GM13976 (cell line): Measurements from ENCODE around the gene TMEM198.

ENCODE experiments used
- DNase-seq: peaks from one replicate; pipeline ENCODE4 v3.0.0; 2012; ENCODE audit warnings: low spot score
- CTCF ChIP-seq: IDR thresholded peaks from 2 replicates; pipeline ENCODE4 v1.5.1; 2012; ENCODE audit warnings: borderline replicate concordance, mild to moderate bottlenecking; ENCODE audit not compliant: insufficient read depth; ENCODE audit errors: extremely low read depth, missing control alignments, control extremely low read depth
- in situ Hi-C: fragments of 300-500 bp; cut with MboI; formaldehyde crosslinking; loops from one replicate; pipeline ENCODE4 v1.12.0; 2022; ENCODE audit warnings: low sequenced_read_pairs, mixed read lengths, inconsistent platforms; ENCODE audit not compliant: unreplicated experiment

Gene TMEM198

GRCh38 chr2:219595256-219595655, 51.4 kb downstream of the TMEM198 start:
- in situ Hi-C loops, result no loop called here
- DNase-seq, result no peak
- TF ChIP-seq CTCF, result no peak

- DNase-seq, result no peak
- in situ Hi-C loops, result no loop called here
- TF ChIP-seq CTCF, result no peak
These were observed 53.2 kb downstream of the TMEM198 start for GRCh38 chr2:219596954-219597551.

DNA sequence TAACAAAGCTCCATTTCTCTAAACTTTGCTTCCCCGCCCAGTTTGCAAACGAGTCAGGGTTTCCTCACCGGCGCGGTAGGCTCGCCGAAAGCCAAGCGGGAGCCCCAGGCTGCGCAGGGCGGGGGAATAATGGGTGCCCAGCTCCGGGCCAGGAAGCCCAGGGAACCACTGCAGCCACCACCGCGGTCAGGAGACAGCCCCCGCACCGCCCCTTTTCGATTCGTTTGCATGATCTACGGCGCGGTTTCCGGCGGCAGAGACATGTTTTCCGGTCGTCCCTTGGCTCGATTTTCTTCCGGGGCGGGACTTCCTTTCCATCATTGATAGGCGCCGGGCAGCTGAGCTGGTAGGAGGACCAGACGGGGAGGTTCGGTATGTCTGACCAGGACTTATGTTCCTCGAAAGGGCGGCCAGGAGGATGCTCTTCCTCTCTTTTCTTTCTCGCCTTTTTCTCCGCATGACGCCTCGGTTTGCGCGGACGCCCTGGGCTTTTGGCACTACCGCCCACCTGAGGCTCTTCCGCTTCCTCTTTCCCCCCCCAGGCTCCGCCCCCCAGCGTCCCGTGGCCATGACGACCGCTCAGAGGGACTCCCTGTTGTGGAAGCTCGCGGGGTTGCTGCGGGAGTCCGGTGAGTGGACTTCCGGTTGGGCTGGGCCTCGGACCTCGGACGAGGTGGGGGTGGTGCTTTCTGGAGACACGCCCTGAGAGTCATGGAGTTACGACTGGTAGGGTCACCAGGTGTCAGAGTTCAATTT, 53.9 kb downstream of the TMEM198 start, which contains the start of gene STK11IP:
STK11IP (plus strand) TSS at position 306 of the 756 bp plus-strand sequence; CDS start at position 569, 263 bp downstream.
- TF ChIP-seq CTCF, result no peak
- peak; percentile 96 for DNase-seq
- in situ Hi-C loops, result no loop called here

GRCh38 chr2:219598308-219599078, 54.7 kb downstream of the TMEM198 start:
- in situ Hi-C loops, result no loop called here
- no peak for DNase-seq
- no peak for TF ChIP-seq CTCF
